ENCODE results near the gene BNIP3. TPM values are rescaled to one million over a fixed set of nuclear protein-coding genes. Genes with fewer than 3 reads are reported as not detected.

Gene BNIP3
- polyA plus RNA-seq, 12 donors = 22.0 to 53.3 (median 44.9) TPM; not detected in 1

DNA sequence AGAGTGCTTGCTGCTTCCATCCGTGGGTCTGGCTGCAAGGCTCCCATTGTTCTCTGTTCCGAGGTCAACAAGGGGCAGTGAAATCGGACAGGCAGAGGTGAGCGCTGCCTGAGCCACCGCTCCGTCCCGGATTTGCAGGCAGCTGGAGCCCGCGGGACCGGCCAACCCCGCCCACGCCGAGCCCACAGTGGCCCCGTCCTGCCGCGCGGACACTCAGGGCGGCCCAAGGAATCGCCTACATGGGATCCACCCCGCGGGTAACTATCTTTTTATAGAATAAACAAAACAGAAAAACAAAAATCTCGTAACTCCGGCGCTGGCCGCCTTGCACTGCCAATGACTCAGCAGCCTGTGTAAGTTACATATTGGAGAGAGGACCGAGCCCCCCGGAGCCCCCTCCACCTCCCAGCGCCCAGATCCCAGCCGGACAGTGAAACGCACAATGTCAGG is 1.9 kb downstream of the BNIP3 start:
- DNase-seq = no peak

DNA sequence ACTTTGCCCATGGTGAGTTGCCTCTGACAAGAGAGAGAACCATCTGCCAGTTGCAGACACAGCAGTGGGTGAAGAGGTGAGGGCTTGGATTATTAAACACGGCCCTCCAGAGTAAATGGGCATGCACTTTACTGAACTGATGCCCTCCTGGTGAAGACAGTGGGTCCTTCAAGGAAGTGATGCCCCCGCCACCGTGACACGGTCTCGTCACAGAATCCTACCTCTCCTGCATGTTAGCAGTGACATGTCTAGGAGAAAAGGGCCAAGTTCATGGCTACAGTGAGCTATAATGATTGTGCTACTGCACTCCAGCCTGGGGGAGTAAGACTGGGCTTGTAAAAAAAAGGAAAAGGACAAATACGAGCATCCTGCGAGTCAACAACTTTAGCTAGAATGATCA is 2.4 kb downstream of the BNIP3 start:
- no peak for DNase-seq

- no peak for DNase-seq
Measured at GRCh38 chr10:131978851-131979250, 2.9 kb downstream of the BNIP3 start.

GRCh38 chr10:131978366-131978765 is 3.4 kb downstream of the BNIP3 start:
- DNase-seq = no peak

DNA sequence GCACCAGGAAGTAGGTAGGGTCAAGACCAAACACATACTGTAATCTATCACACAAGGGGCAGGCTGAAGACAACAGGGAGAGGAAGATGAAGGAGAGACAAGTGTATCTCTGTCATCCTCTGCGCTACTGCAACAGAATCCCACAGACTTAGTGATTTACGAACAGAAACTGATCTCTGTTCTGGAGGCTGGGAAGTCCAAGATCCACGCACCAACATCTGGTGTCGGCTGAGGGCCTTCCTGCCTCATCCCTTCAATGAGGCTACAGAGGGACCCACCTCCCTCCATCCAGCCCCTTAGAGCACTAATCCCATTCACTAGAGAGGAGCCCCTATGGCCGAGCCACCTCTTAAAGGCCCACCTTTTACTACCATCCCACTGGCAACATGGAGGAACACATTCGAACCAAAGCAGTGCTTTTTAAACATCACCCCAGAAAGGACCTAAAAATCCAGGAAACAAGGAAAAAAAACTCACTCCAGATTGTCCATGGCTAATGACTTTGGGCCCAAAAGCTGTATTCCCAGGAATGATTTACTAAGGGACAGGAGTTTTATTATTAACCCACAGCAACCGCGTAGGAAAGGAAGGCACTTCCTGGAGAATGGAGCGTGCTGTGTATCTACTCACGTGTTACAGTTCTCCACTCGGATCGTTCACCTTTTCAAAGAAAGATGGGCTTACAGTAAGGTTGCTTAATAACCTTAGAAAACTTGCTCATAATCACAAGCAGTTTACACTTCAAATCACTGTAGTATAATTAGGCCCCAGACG is 4.2 kb downstream of the BNIP3 start:
- DNase-seq = no peak

- no peak for DNase-seq
Measured at GRCh38 chr10:131975796-131976195, 5.9 kb downstream of the BNIP3 start.

DNA sequence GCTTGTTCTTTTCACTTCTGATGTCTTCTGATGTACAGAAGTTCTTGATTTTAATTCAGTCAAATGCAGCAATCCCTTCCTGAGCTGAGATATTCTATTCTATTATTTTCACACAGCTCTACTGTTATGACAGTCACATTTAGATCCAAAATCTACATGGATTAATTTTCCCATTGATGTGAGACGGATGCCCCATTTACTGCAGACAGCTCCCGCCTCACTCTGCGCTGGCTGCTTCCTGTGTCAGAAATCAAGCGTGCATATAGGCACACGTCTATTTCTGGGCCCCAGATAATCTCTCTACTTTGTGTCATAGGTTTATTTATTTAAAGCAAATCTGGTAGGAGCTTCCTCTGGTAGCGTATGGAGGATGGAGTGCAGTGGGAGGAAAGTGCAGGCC is 6.7 kb downstream of the BNIP3 start:
- DNase-seq = no peak

- no peak for DNase-seq
Measured at GRCh38 chr10:131974034-131974817, 7.5 kb downstream of the BNIP3 start.

GRCh38 chr10:131973160-131973951 is 8.4 kb downstream of the BNIP3 start:
- DNase-seq = no peak

- no peak for DNase-seq
Measured at GRCh38 chr10:131972474-131973071, 9.2 kb downstream of the BNIP3 start.

- no peak for DNase-seq
Measured at GRCh38 chr10:131971591-131971990, 10.1 kb downstream of the BNIP3 start.

DNA sequence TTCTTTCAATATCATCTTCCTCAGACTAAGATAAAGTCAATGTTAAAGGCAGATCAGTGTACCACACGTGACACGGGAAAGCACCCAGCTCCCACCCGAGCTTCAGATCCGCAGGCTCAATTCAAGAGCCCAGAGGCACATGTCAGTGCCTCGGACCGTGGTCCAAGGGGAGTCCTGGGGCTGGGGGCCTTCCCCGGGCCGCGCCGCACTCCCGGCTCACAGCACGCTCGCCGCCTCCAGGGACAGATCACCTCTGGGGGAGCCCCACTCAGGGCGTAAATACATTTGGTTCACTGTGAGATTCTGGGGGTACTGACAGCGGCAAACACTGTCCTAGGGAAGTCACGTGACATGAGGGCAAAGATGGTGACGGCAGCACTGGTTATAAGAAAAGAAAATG is 10.8 kb downstream of the BNIP3 start:
- DNase-seq = no peak

DNA sequence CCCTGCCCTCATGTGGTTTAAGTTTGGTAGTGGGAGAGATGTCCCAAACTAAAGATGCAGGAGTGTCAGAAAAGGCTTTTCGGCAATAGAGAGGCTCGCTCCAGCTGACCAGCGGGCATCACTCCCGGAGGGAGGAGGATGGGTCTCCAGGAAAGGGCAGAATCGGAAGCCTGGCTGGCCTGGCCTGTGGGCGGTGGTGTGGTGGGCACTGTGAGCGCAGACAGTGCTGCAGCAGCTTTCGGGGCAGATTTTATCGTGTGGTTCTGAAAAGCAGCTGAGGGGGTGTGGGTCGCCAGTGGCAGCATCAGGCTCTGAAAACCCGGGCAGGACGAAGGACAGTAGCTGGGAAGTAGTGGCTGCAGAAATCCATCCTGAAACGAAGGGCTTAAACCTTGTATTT is 12.8 kb downstream of the BNIP3 start:
- no peak for DNase-seq

- DNase-seq = no peak
Measured at GRCh38 chr10:131964298-131964697, 17.4 kb downstream of the BNIP3 start.

GRCh38 chr10:131963811-131964210 is 17.9 kb downstream of the BNIP3 start:
- DNase-seq = no peak

DNA sequence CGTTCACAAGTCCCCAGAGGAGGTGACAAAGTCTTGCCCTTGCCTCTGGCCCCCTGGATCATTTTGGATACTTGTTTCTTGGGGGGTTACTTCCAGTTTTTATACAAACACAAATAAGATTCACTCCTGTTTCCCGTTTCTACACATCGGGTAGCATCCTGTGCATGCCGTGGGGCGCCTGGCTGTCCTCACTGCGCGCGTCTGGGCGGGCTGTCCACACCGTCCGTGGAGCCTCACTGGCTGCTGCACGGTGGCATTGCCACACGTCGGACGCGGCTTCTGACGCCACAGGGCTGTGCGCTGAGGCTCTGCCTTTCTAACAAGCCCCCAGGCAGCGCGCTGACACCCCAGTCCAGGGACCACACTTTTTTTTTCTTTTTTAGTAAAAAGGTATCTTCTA is 18.4 kb downstream of the BNIP3 start:
- no peak for DNase-seq

GRCh38 chr10:131961777-131962662 is 19.7 kb downstream of the BNIP3 start:
- no peak for DNase-seq

DNA sequence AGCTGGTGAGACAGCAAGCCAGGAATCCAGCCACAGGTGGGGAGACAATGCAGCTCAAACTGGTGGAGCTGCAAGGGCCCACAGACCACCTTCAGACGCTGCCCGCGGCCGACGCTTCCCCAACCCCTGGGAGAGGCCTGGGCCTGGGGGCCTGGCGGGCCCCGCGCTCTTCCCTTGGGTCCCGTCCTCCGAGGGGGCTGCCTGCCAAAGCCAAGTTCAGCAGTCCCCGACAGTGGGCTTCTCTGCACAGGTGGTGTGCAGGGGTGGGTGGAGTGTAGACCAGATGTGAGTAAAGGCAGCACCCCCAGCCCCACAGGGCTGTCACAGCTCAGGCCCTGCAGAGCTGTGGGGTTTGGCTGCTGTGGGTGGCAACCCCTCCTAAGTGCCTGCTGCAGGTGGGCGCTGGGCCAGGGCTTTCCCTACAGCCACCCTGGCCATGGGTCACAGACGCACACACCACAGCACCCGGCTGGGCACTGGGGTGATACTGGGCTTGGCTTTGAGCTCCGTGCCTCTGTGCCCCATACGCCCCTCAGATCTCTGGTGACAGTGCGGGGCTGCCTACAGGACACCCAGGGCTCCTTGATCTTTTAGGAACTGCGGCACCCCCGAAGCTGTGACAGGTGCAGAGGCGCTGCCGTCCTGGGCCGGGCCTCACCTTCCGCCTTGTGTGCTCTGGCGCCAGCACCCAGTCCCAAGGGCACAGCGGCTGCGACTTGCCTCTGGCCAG is 20.5 kb downstream of the BNIP3 start:
- no peak for DNase-seq

DNA sequence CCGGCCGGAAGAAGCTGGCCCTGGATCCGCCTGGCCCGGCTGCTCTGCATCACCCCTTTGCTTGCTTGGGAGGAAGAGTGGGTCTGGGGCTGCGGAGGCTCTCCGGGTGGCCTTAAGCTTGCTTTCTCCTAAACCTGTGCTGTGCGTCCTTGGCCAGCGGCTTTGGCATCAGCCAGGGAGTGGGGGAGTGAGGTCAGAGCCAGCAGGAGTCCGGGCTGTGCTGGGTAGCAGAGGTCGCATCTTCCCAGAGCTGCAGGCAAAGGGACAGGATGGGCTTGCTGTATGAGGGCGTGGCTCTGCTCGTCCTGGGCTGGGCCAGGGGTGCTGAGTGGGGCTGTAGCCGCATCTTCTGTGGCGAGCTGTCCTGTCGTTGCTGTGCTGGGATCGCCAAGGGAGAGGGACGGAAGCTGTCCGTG is 21.1 kb downstream of the BNIP3 start:
- no peak for DNase-seq

DNA sequence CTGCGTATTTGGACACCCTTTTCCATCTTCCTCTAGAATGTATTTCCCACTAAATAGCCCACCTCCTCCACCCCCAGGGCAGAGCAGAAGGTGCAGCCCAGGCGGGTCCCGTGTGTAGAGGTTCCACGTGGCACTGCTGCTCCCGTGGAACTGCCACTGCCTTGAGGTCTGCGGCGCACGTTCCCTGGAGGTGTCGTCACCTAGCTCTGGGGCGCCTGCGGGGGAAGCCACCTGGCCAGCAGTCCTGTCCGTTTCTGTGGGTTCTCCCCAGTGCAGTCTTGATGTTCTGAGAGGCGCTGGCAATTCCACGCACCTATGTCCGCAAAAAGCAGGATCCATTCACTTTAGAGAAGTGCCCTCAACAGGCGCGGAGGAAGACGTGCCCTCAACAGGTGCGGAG is 21.9 kb downstream of the BNIP3 start:
- DNase-seq = no peak
